Fibroblast of pulmonary artery (primary cell): Measurements from ENCODE around the gene CCDC178.

Experiments
- DNase-seq: peaks from one replicate; pipeline ENCODE4 v3.0.0-alpha.2; 2010; ENCODE audit warnings: low read depth
- H3K4me3 ChIP-seq: replicated peaks from 2 replicates; pipeline ENCODE4 v1.5.1; 2011; ENCODE audit warnings: low read depth, mild to moderate bottlenecking, control low read depth, low read length, moderate library complexity
- CTCF ChIP-seq: IDR thresholded peaks from 2 replicates; pipeline ENCODE4 v1.5.1; 2011; ENCODE audit warnings: mild to moderate bottlenecking, control low read depth, low read length, inconsistent platforms; ENCODE audit errors: missing control alignments

Gene CCDC178

GRCh38 chr18:32998921-32999320 lies 441.6 kb downstream of the CCDC178 start:
- no peak overlapping the region for H3K4me3 ChIP-seq
- DNase-seq = no peak
- no peak for TF ChIP-seq CTCF

GRCh38 chr18:32998285-32998684 lies 442.2 kb downstream of the CCDC178 start:
- TF ChIP-seq CTCF = no peak
- DNase-seq = no peak
- no peak overlapping the region for H3K4me3 ChIP-seq

GRCh38 chr18:32983721-32984120 lies 456.8 kb downstream of the CCDC178 start:
- TF ChIP-seq CTCF = no peak
- DNase-seq = no peak
- H3K4me3 ChIP-seq = no peak overlapping the region

- TF ChIP-seq CTCF = no peak
- DNase-seq = no peak
- no peak overlapping the region for H3K4me3 ChIP-seq
These were observed 459.6 kb downstream of the CCDC178 start for GRCh38 chr18:32980896-32981295.

- no peak overlapping the region for H3K4me3 ChIP-seq
- no peak for TF ChIP-seq CTCF
- DNase-seq = no peak
These were observed 465.0 kb downstream of the CCDC178 start for GRCh38 chr18:32975501-32975900.

GRCh38 chr18:32975163-32975436 lies 465.4 kb downstream of the CCDC178 start:
- no peak for DNase-seq
- TF ChIP-seq CTCF = no peak
- H3K4me3 ChIP-seq = no peak overlapping the region

GRCh38 chr18:32974421-32975162 lies 465.9 kb downstream of the CCDC178 start:
- DNase-seq = no peak
- H3K4me3 ChIP-seq = no peak overlapping the region
- no peak for TF ChIP-seq CTCF
